Measurements from ENCODE around the gene FAM13A. TPM values are rescaled to one million over a fixed set of nuclear protein-coding genes. Genes with fewer than 3 reads are reported as not detected.

FAM13A gene
- total and polyA plus RNA-seq, 2 donors (not counting 1 experiment from before 2014, with no cell fraction given) = 0.51 to 2.1 TPM

DNA sequence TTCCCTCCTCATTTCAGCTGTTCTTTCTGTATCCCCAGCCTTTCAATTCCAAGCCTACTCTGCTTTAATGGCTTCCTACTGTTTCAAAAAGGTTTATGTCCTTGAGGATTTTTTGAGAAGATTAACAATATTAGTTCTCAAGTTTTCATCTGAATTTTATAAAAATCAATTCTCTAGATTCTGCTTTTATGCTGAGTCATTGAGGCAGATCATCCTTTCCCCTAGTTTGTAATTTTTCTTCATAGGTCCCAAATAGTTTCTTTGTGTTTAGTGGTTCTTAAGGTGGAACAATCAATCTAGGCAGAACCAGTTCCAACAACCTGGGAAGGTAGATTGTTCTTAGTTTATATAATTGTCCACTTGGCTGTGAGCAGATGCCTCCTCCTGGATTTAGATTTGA is 259.3 kb downstream of the FAM13A start:
- ATAC-seq (ENCODE audit: low read depth) (no peak), DNase-seq (no peak)
- Histone ChIP-seq H3K4me2 (replicated peaks; ENCODE audit: low read depth, low read length, poor library complexity, severe bottlenecking) (no peak overlapping the region), H2AFZ (ENCODE audit: insufficient read depth, low read depth, low read length, poor library complexity, severe bottlenecking) (no peak overlapping the region), H3K27me3 (replicated peaks in 1 of 4; ENCODE audit: control extremely low read depth in 1 of 4, control insufficient read depth in 3 of 4, insufficient read depth in 4 of 4, low read length in 3 of 4) (no peaks in the 10 kb centered on the region), H3K36me3 (replicated peaks in 1 of 2; ENCODE audit: control extremely low read depth in 1 of 2, control insufficient read depth in 1 of 2, extremely low read depth in 1 of 2, insufficient read depth in 2 of 2, low read length in 1 of 2) (no peaks in the 10 kb centered on the region), H3K27ac (ENCODE audit: low read length in 2 of 2) (no peak overlapping the region), H3K9ac (ENCODE audit: low read length) (no peak overlapping the region), H3K4me3 (ENCODE audit: control extremely low read depth in 1 of 5, extremely low read depth in 1 of 5, insufficient read depth in 1 of 5, low read depth in 2 of 5, low read length in 4 of 5) (no peak overlapping the region), H3K79me2 (ENCODE audit: control insufficient read depth, insufficient read depth, low read length) (no peaks in the 10 kb centered on the region), H3K4me1 (ENCODE audit: control insufficient read depth in 2 of 2, insufficient read depth in 2 of 2, low read length in 2 of 2) (no peaks in the 10 kb centered on the region), H4K20me1 (ENCODE audit: control insufficient read depth, insufficient read depth, low read length, poor library complexity, severe bottlenecking) (no peaks in the 10 kb centered on the region), H3K9me3 (ENCODE audit: control extremely low read depth in 1 of 3, control insufficient read depth in 2 of 3, insufficient read depth in 1 of 3, low read length in 2 of 3) (no peaks in the 10 kb centered on the region)
- H3K9me3 Mint-ChIP-seq (ENCODE audit: insufficient read depth) = no peaks in the 10 kb centered on the region
- H3K4me3 Mint-ChIP-seq = no peak overlapping the region
- ChIA-PET CTCF (no interaction called here), POLR2A (no interaction called here)
- H3K27ac Mint-ChIP-seq = no peak overlapping the region
- H3K4me1 Mint-ChIP-seq = no peaks in the 10 kb centered on the region
- TF ChIP-seq EZH2 (IDR thresholded peaks at IDR 0.05; ENCODE audit: borderline replicate concordance, insufficient read depth, low read depth, low read length, poor library complexity, severe bottlenecking) = no peak
- TF ChIP-seq, protein P1, sequence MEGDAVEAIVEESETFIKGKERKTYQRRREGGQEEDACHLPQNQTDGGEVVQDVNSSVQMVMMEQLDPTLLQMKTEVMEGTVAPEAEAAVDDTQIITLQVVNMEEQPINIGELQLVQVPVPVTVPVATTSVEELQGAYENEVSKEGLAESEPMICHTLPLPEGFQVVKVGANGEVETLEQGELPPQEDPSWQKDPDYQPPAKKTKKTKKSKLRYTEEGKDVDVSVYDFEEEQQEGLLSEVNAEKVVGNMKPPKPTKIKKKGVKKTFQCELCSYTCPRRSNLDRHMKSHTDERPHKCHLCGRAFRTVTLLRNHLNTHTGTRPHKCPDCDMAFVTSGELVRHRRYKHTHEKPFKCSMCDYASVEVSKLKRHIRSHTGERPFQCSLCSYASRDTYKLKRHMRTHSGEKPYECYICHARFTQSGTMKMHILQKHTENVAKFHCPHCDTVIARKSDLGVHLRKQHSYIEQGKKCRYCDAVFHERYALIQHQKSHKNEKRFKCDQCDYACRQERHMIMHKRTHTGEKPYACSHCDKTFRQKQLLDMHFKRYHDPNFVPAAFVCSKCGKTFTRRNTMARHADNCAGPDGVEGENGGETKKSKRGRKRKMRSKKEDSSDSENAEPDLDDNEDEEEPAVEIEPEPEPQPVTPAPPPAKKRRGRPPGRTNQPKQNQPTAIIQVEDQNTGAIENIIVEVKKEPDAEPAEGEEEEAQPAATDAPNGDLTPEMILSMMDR (IDR thresholded peaks at IDR 0.05) = no peak
- intact Hi-C loops (cut with micrococcal nuclease) = no loop called here
- peaks cover 5% of the 10 kb centered on the region for H3K27me3 Mint-ChIP-seq

DNA sequence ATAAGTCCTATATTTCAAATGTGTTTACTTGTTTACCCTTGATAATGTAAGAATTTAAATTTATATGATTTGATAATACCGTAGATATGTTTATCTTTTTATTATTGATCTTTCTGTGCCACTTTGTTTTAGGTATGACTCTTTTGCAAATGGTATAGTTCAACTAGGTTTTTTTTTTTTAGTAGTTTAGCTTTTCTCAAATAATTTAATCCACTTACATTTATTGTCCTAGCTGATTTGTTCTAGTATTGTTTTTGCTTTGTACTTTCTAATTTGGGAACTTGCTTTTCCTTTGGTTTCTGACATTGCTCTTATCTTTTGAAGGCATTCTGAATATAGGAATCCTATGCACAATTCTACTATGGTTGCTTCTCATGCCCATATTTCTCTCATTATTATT is 260.4 kb downstream of the FAM13A start:
- CTCF ChIA-PET = no interaction called here
- Mint-ChIP-seq H3K9me3 (ENCODE audit: insufficient read depth) (no peaks in the 10 kb centered on the region), H3K4me3 (no peak overlapping the region), H3K4me1 (no peaks in the 10 kb centered on the region), H3K27me3 (peaks cover 5% of the 10 kb centered on the region), H3K27ac (no peak overlapping the region)
- H3K4me2 ChIP-seq (replicated peaks; ENCODE audit: low read depth, low read length, poor library complexity, severe bottlenecking) = no peak overlapping the region
- H4K20me1 ChIP-seq (ENCODE audit: control insufficient read depth, insufficient read depth, low read length, poor library complexity, severe bottlenecking) = no peaks in the 10 kb centered on the region
- intact Hi-C loops (cut with micrococcal nuclease) = no loop called here
- no peak for TF ChIP-seq EZH2 (IDR thresholded peaks at IDR 0.05; ENCODE audit: borderline replicate concordance, insufficient read depth, low read depth, low read length, poor library complexity, severe bottlenecking)
- TF ChIP-seq, protein P1 (IDR thresholded peaks at IDR 0.05) = no peak
- no peaks in the 10 kb centered on the region for H3K36me3 ChIP-seq (replicated peaks in 1 of 2; ENCODE audit: control extremely low read depth in 1 of 2, control insufficient read depth in 1 of 2, extremely low read depth in 1 of 2, insufficient read depth in 2 of 2, low read length in 1 of 2)
- H3K4me3 ChIP-seq (ENCODE audit: control extremely low read depth in 1 of 5, extremely low read depth in 1 of 5, insufficient read depth in 1 of 5, low read depth in 2 of 5, low read length in 4 of 5) = no peak overlapping the region
- WGBS (ENCODE audit: insufficient coverage) = no CpG with 5 or more reads among the region's 1 CpG
- POLR2A ChIA-PET = no interaction called here
- no peaks in the 10 kb centered on the region for H3K79me2 ChIP-seq (ENCODE audit: control insufficient read depth, insufficient read depth, low read length)
- H3K9me3 ChIP-seq (ENCODE audit: control extremely low read depth in 1 of 3, control insufficient read depth in 2 of 3, insufficient read depth in 1 of 3, low read length in 2 of 3) = no peaks in the 10 kb centered on the region
- H2AFZ ChIP-seq (ENCODE audit: insufficient read depth, low read depth, low read length, poor library complexity, severe bottlenecking) = no peak overlapping the region
- H3K4me1 ChIP-seq (ENCODE audit: control insufficient read depth in 2 of 2, insufficient read depth in 2 of 2, low read length in 2 of 2) = no peaks in the 10 kb centered on the region
- no peak overlapping the region for H3K27ac ChIP-seq (ENCODE audit: low read length in 2 of 2)
- H3K9ac ChIP-seq (ENCODE audit: low read length) = no peak overlapping the region
- DNase-seq (no peak), ATAC-seq (ENCODE audit: low read depth) (no peak)
- no peaks in the 10 kb centered on the region for H3K27me3 ChIP-seq (replicated peaks in 1 of 4; ENCODE audit: control extremely low read depth in 1 of 4, control insufficient read depth in 3 of 4, insufficient read depth in 4 of 4, low read length in 3 of 4)
